Stimulated activated CD4-positive, alpha-beta T cell treated with anti-CD3 and anti-CD28 coated beads, Interleukin-2, amount 100 ng/mL, for 24 hours (primary cell): ENCODE measurements around the gene GSC2.

Experiments used
- DNase-seq, 2 donors: peaks; one replicate each; pipeline ENCODE4 v3.0.0-alpha.2; 2020

Gene GSC2

GRCh38 chr22:19118329-19118880 is 31.7 kb downstream of the GSC2 start:
- peak; percentile 29 to 38 for DNase-seq

DNA sequence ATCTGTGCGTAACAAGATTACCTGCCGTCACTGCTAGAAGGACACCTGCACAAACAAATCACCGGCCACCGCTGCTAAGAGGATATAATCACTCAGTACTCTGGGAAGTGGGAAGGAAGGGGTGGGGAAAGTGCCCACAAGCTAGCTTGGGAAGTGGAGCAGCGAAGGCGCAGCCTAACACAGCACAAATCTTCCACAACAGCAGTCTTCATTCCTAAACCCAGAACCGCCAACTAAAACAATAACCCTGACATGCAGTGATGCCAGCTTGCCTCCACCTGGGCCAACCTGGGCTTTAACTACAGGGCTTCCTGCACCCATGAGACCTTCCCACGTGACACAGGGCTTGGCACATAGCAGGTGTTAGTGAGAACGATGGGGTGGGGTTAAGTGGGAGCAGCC is 33.0 kb downstream of the GSC2 start:
- DNase-seq: no peak

GRCh38 chr22:19115628-19116027 is 34.5 kb downstream of the GSC2 start:
- no peak for DNase-seq

GRCh38 chr22:19114984-19115552 is 35.0 kb downstream of the GSC2 start:
- DNase-seq: no peak

GRCh38 chr22:19113429-19113828 is 36.7 kb downstream of the GSC2 start:
- no peak for DNase-seq

GRCh38 chr22:19111584-19111983 is 38.5 kb downstream of the GSC2 start:
- DNase-seq: no peak

GRCh38 chr22:19111140-19111539 is 39.0 kb downstream of the GSC2 start:
- DNase-seq: no peak

DNA sequence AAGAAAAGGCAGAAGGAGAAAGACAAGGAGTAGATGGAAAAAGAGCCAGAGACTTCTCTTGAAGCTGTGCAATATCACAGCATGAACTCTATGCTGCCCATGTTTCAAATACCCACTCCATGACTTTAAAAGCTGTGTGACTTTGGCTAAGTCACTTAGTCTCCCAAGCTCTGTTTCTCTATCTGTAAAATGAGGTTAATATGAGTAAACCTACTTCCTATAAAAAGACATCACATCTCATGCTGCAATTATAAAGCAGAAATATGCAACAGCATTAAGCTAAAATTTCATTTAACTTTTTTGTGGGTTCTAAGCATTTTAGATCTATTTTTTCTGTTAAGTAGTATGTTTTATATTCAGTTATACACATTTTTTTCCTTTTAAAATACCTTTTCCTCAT is 39.4 kb downstream of the GSC2 start:
- DNase-seq: no peak

DNA sequence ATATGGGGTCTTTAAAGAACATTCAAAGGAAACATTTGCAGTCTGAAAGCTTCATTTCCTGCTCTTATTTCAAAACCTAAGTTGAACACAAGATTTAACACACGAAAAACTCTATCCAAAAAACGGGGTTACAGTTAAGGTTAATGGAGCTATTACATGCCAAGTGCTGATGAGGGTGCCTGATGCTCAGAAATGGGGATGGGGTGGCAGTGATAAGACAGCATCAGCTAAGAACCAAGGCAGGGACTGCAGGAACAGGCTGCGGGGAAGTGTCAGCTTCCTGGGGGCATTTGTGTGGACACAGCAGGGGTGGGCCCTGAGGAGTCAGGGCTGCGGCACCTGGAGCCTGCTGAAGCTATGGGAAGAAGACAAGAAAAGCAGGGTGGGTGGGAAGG is 40.0 kb downstream of the GSC2 start:
- DNase-seq: no peak

GRCh38 chr22:19109198-19110063 is 40.7 kb downstream of the GSC2 start:
- DNase-seq: peak; percentile 29 to 42

DNA sequence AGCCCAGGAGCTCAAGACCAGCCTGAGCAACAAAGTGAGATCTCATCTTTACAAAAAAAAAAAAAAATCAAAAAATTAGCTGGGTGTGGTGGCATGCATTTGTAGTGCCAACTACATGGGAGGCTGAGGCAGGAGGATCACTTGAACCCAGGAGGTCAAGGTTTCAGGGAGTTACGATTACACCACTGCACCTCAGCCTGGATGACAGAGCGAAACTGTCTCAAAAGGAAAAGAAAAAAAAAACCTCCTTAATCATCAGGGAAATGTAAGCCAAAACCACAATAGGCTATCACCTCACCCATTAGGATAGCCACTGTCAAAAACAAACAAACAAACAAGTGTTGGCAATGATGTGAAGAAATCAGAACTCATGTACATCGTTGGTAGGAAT is 41.3 kb downstream of the GSC2 start:
- no peak for DNase-seq

GRCh38 chr22:19107730-19108074 is 42.4 kb downstream of the GSC2 start:
- DNase-seq: no peak

DNA sequence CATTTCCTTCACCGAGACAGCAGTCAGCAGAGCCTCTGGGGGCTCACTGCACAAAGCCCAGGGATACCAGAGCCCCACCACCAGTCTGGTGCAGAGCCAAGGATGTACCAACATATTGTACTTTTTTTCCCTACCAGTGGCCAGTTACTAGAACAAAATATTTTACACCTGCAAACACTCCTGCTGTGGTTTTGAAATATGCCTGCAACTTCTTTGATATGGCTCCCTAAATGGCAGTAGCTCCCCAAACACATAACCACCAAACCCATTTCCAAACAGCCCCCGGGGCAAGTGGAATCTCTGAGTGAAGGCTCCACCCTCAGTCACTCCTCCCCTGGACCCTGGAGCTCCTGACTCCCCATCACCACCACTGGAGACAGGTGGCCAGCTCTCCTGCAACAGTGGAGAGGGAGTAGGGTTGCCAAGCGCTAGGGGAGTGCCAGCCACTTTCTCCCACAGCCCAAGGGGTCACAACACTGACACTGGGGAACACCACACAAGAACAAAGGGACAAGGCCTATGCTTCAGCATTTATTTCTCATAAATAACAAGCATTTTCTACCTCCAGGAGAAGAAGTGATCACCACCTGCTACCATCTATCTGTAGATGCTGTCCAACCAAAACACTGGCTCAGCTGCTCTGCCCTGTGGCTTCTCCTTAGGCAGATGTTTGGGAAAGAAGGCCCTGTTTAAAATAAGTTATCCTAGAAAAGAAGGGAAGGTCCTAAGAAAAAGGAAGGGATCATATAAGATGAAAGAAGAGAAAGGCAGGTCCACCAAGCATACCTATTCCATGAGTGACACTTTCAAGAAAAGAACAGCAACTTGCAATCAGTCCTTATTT is 43.0 kb downstream of the GSC2 start:
- DNase-seq: no peak

GRCh38 chr22:19105867-19106802 is 44.0 kb downstream of the GSC2 start:
- DNase-seq: peak; percentile 38 to 53

DNA sequence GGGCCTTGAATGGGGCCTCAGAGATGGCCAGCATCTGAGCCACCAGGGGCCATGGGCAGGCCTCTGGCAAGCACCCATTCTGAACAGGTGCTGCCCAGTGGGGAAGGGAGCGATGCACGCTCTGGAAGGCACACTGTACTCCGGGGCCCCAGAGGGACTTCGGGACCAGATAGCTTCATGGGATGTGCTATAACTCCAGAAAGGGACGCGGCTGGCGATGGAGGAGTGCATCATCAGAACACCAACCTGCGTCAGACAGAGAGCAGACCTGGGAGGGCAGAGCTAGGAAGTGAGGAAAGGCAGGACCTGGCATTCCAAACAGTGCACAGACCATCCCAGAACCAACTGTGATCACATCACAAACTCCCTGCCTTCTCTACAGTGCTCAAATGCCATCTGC is 44.6 kb downstream of the GSC2 start:
- no peak for DNase-seq

GRCh38 chr22:19103880-19104821 is 45.9 kb downstream of the GSC2 start:
- no peak for DNase-seq

- DNase-seq: no peak
Observed at GRCh38 chr22:19098157-19098556, 51.9 kb downstream of the GSC2 start.

- no peak for DNase-seq
Observed at GRCh38 chr22:19097518-19097917, 52.6 kb downstream of the GSC2 start.
